SW 1271 (cell line): ENCODE results near the gene LIN7B.
"Not testable (repeated sequence)": the region's sequence is repeated elsewhere in the genome, so short reads cannot be mapped to it uniquely, and the experiment has no call there.

Experiments
- DNase-seq, 2 experiments: peaks; one replicate each; lab custom pipeline; 2025; lab: John Stamatoyannopoulos, UW

Gene LIN7B

DNA sequence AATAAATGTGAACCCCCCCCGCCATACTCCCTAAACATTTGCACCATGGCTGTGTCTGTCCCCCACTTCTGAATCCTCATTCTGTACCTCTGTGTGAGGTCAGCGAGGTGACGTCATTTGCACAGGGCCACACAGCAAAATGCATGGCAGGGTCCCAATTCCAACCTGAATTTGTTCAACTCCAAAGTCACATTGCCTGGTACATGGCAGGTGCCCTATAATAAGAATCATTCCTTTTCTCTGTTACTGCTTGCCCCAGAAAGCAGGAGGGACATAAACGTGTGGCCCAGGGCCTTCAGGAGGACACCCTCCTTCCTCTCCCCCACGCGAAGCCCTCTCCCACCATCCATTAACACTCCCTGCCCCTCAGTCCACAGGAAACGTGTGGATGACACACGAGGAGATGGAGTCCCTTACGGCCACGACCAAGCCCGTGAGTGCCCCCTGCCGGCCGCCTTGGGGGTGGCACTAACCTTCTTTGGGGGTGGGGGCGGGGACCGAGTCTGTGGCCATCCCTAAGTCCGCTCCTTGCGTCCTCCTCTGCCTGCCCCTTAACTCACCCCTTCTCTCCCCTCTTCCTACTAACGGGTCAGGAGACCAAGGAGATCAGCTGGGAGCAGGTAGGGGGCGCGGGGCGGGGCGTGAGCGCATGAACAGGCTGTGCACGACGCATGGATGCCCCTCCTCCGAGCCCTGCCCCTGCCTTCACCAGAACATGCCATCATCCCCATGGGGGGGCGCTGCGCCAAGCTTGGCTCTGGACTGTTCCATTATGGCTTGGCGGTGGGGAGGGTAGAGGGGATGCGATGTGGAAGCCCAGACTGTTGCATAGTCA, 31.6 kb downstream of the LIN7B start:
- peak in 1 of 2 experiments; percentile 46 for DNase-seq

GRCh38 chr19:49146408-49146770, 32.2 kb downstream of the LIN7B start:
- DNase-seq = not testable (repeated sequence)

DNA sequence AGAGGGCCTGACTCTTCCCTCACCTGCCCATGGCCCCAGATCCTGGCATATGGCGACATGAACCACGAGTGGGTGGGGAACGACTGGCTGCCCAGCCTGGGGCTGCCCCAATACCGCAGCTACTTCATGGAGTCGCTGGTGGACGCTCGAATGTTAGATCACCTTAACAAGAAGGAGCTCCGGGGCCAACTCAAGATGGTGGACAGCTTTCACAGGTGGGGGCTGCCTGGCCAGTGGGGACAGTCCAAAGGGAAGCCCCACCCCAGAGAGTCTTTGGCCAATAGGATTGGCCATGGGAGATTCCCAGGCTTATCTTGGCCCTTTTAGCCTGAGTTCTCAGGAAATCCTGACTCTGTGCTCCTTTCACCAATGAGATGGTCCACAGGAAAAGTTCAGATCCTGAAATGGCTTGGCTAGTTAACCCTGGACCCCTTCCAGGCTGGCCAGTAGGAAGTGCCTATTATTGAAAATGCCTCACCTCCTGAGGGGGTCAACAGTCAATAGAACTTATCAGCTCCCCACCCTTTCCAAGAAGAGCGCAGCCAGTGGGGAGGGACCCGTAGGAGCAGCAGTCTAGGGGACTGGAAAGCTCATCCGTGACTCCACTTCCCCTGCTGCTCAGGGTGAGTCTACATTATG, 34.0 kb downstream of the LIN7B start:
- DNase-seq = no peak

- peak; percentile 51 to 80 for DNase-seq
Measured at GRCh38 chr19:49148784-49149651, 34.8 kb downstream of the LIN7B start.

DNA sequence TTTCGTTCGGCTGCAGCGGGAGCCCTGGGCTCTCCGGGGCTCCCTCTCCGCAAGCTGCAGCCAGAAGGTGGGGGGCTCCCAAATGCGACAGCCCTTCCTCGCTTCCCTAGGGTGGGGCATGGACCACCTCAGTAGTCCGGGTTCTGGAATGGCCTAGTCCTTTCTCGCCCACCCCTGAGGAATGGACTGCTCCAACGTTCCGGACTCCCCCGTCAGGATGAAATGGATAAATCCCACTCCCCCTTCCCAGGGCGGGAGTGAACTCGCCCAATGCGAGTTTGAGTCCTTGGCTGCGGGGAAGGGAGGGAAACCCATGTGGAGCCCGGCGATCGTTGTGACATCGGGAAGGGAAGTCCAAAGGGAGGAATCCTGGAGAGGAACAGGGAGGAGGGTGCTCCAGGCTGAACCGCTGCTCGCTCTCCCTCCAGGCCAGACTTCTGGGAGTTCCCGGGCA, 35.5 kb downstream of the LIN7B start:
- peak; percentile 35 to 42 for DNase-seq

DNA sequence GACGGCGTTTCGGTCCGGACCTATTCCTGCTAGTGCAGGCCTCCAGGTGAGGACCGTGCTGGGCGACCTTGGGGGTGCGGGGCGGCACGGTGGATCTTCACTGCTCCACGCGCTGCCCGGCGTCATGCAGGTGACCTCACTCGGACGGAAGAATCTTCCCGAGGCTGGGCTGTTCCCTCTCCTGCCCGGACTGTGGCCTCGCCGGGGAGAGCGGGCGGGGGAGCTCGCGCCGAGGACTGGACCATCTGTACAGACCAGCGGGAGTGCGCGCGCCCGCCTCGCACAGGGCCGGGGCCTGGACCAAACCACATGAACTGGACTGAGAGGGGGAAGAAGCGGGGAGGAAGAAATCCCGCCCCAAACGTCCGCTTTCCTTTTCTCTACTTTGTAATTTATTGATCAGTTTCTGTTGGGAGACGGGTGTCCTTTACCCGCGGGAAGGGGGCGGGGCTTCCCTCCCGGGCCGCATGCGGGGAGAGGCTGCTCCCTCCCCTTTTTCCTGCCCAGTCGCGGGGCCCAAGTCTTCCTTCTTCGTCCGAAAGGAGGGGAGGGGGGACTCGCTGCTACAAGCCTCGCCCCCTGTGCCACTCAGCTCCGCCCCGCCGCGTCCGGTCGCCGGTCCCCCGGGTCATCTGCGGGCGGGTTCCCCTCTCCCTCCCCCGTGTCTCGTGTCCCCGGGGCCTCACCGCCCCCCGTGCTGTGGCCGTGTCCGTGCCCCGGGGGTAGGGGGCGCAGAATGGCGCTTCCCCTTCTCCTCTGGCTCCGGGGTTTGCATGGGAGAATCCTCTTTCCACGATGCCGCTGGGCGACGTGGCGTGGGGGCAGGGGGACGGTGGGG, 36.2 kb downstream of the LIN7B start:
- peak in 1 of 2 experiments; percentile 79 for DNase-seq

DNA sequence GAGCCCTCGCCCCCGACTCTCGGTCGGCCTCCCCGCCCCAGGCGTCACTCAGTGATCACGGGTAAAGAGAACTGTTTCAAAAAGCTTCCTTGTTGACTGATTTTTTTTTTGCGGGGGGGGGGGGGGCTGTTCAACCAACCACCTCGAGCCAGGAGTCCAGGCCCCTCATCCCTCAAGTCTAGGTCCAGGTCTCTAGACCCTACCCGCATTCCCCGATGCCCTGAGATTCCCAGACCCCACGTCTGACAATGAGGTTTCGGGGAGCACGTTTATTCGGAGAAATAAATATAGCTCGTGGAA, 36.7 kb downstream of the LIN7B start:
- DNase-seq = no peak

DNA sequence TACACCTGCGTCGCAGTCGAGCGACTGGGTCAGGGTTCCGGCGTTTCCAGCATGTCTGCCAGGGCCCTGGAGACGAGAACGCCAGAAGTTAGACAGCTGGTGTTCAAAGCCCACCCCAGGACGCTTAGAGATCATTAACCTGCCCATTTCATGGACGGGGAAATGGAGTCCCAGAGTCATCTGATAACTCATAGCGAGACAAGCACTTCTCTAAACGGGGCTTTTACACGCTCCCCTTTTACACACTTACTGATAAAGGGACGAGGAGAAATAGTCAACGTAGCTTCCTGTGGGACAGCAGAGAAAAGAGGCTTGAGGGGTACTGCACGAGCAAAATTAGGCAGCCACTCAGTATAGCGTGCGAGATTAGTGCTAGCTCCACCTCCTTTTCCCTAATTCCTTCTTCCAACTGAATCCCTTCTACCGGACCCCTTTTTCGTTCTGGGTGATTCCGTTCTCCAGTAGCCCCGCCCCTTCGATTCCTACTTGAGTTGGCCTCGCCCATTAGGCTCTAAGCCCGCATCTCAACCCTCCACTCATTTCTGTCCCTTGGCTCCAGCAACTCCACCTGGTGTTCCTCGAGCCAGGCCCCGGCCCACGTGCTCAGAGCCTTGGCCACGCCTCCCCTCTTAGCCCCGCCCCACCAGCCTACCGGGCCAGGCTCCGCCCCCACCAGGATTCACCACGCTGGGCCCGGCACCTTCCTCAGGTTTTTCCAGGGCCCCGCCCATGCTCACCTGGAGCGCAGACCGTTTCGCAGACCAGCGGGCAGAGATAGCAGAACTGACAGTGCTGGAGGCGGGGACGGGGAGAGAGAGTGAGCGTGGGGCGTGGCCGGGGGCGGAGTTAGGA, 37.3 kb downstream of the LIN7B start:
- DNase-seq = no peak

DNA sequence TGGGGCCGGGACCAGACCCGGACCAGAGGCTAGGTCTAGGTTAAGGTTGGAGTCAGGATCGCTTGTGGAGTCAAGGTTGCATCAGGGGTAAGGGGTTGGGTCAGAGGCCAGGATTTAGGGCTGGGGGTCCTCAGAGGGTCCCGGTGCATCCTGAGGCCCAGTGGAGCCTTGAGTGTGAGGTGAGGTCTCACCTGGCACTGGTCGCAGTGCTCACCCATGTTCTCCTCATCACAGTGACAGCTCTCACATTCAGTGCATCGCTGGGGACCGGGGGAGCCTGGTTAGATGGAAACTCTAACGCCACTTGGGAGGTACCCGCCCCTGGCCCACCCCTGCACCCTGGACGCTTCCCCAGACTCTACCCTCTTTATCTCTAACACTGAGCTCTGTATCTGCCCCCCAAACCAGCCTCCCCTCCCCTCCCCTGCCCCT, 38.0 kb downstream of the LIN7B start:
- no peak for DNase-seq

DNA sequence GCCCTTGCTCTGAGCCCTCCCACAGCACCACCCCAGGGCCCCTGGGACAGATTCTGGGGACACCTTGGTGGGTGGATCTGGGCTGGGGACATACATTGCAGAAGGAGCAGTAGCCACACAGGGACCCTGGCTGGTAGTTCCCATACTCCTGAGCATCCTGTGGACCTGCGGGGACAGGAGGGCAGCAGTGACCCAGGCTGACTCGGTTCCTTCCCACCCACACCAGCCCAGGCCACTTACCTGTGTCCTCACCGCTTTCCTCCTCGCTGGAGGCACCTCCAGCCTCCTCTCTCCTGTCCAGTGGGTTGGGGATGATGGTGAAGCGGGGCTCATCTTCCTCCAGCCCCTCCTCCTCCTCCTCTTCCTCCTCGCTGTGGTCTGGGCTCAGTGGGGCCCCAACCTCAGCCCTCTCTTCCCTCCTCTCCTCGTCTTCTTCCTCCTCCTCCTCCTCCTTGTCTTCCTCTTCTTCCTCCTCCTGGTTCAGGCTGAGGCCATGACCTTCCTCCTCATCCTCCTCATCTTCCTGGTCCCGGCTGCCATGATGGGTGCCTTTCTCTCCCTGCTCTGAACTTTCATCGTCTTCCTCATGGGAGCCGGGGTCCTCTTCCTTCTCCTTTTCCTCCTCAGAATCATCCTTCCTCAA, 39.1 kb downstream of the LIN7B start:
- DNase-seq = no peak

- DNase-seq = no peak
Measured at GRCh38 chr19:49154279-49154678, 40.1 kb downstream of the LIN7B start.

DNA sequence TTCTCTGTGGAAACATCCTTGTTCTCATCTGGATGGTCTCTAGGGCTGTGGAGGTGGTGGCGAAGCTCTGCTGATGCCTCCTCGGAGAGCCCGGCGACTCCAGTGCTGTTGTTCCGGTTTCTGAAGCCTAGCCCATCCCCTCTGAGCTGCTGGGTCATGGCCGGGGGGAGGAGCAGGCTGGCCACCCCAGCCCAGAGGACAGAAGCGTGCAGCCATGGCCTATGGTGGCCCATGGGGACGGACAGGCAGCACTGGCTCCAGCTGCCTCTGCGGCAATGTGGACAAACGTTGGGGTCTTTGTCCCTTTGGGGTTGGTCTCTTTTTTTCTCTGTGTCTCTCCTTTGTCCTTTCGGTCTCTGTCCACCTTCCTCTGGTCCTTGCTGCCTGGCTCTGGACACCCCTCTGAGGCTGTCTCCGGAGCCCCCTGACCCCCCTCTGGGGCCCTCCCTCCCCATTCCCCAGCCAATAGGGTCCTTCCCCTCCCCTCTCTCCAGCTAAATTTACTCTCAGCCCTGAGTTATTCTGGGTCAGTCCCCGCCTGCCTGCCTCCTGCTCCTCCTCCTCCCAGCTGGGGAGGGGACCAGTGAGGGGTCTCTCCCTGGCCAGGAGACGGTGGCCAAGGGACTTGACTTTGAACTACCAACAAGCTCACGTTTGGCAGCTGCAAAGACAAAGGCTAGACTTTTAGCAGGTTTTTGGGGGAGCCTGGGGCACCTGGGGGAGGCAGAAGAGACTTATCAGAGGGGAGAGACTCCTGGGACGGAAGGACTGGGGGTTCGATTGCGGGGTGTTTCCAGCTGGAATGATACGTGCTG, 41.0 kb downstream of the LIN7B start, which contains the start of gene HRC:
Gene HRC, minus strand, starts transcription at position 392 of the 815 bp plus-strand sequence. Its CDS starts 159 bp downstream, at position 233.
- no peak for DNase-seq

- DNase-seq = no peak
Measured at GRCh38 chr19:49155820-49156346, 41.7 kb downstream of the LIN7B start.

DNA sequence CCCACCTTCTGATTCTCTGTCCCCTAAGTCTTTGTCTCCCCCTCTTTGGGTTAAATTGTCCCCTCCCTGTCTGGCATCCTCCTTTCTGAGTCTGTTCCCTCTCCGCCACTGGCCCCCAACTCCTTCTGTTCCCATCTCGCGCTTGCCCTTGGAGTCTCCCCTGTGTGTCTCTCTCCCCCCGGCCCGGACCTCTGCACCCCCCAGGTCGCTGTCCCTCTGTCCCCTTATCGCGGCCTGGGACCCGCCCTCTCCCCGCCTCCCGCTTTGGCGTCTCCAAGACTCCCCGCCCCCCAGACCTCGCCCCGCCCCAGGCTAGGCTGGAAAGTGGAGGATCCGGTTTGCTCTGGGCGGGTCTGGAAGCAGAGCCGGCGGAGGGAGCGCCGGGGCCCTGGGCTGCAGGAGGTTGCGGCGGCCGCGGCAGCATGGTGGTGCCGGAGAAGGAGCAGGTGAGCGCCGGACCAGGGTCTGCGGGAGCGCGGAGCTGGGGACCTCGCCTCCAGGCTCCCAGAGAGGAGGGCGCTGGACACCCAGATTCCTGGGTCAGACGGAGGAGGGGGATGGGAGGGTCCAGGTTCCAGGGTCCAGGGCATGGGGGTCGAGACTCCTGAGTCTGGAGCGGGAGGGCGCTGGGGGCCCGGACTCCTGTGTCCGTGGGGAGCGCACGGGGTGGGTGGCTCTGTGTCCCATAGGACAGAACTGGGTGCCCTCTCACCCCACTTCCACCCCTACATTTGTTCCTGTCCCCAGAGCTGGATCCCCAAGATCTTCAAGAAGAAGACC, 43.5 kb downstream of the LIN7B start, which contains the start of gene TRPM4:
Gene TRPM4, plus strand, starts transcription at position 348 of the 780 bp plus-strand sequence. Its CDS starts 75 bp downstream, at position 423.
- peak; percentile 28 to 65 for DNase-seq

DNA sequence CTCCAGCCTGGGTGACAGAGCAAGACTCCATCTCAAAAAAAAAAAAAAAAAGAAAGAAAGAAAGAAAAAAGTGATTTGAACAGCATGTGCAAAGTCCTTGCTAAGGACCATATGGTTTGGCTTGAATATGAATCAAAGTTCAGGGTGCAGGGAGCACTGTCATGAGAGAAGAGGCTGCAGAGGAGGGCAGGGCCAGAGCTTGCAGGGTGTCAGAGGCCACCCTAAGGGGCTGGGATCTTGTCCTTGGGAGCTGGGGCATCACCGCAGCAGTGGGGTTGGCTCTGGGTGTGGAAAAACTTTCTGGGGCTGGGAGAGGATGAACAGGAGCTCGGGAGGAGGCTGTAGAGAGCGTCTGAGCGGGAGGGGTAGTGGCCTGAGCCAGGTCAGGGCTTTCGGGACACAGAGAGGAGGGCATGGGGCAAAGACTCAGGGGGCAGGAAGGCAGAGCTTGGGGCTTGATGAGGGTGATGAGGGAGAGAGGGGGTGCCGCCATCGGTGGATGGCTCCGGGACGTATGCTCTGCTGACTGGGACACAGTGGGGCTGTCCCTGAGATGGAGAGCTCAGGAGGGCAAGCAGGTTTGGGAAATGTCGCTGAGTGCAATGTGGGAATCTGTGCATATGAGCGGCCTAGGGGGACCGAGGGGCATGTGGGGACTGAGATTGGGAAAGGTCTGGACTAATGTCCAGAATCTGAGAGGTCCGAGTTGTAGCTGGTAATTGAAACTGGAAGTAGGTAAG, 46.5 kb downstream of the LIN7B start:
- DNase-seq = no peak

GRCh38 chr19:49161987-49162386, 47.8 kb downstream of the LIN7B start:
- DNase-seq = no peak

GRCh38 chr19:49165111-49165750, 51.1 kb downstream of the LIN7B start:
- no peak for DNase-seq
